ENCODE measurements around the gene GJB6. TPM values are rescaled to one million over a fixed set of nuclear protein-coding genes. Genes with fewer than 3 reads are reported as not detected.

Gene GJB6
- total RNA-seq, 1 experiment from 2014 or later, result 0.84 TPM

DNA sequence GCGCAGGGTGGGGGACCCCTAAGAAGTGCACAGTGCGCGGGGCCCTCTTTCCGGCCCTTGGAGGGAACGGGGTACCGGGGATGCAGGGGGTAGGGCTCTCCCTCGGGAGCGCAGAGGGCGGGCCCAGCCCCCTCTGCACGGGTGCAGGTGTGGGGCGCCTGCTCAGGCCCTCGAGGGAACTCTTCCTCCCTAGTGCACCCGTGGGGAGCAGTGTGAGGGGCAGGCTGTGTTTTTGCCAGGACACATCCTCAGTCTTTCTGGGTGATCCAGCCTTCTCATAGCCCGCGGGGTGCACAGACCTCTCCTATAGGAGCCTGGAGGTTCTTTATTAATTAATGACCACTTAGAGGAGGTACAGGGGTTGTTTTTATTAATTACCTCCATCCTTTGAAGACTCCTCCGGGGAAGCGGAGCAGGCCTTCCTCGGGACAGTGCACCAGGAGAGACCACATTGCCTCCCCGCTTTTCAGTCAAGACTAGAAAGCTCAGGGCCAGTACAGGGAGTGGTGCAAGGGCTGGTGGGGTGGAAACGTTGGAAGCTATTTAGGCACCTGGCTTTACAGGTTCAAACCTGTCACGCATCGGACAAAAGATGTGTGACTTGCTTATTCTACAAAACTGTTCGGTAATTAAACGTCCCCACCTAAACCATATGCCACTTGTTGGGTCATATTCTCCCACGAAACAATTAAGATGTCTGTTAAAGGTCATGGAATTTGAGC lies 598 bp upstream of the GJB6 start:
- ChIA-PET POLR2A (ENCODE audit: unreplicated experiment) (no interaction called here), CTCF (no interaction called here)
- Histone ChIP-seq H3K4me1 (ENCODE audit: insufficient read depth, low read length) (no peaks in the 10 kb centered on the region), H3K27me3 (ENCODE audit: low read length) (peaks cover 23% of the 10 kb centered on the region), H3F3A (ENCODE audit: low read length, unreplicated experiment) (no peaks in the 10 kb centered on the region), H3K9me3 (ENCODE audit: low read length) (no peaks in the 10 kb centered on the region), H4K20me1 (ENCODE audit: low read length) (no peaks in the 10 kb centered on the region), H3K9ac (ENCODE audit: low read length) (no peak overlapping the region), H3K4me2 (ENCODE audit: low read length) (peak overlapping the region; percentile 70; the same call in 1 of the 2 replicates), H3K79me2 (ENCODE audit: low read length) (no peaks in the 10 kb centered on the region), H3K27ac (ENCODE audit: low read length) (no peak overlapping the region), H3K36me3 (ENCODE audit: low read depth, low read length) (no peaks in the 10 kb centered on the region), H3K4me3 (ENCODE audit: low read length) (peak overlapping the region; percentile 51; the same call in 1 of the 2 replicates), H2AFZ (ENCODE audit: low read length) (no peak overlapping the region), H3K9me2 (replicated peaks; ENCODE audit: low read length) (no peaks in the 10 kb centered on the region)
- DNase-seq (no peak), ATAC-seq (no peak)
- BruUV-seq (replicated peaks), result no TSS peak
- TF ChIP-seq CTCF (conservative IDR thresholded peaks at IDR 0.05; ENCODE audit: low read depth, low read length) (no peak), EZH2phosphoT487 (IDR thresholded peaks at IDR 0.05; ENCODE audit: borderline replicate concordance, low read length) (no peak), EZH2 (IDR thresholded peaks at IDR 0.05; ENCODE audit: low read length, unreplicated experiment) (no peak)
- intact Hi-C loops (cut with micrococcal nuclease), result no loop called here

- no peaks in the 10 kb centered on the region for H3K79me2 ChIP-seq (ENCODE audit: low read length)
- peaks cover 23% of the 10 kb centered on the region for H3K27me3 ChIP-seq (ENCODE audit: low read length)
- DNase-seq (no peak), ATAC-seq (no peak)
- H3K9ac ChIP-seq (ENCODE audit: low read length), result no peak overlapping the region
- TF ChIP-seq EZH2 (IDR thresholded peaks at IDR 0.05; ENCODE audit: low read length, unreplicated experiment), result no peak
- no peak for TF ChIP-seq EZH2phosphoT487 (IDR thresholded peaks at IDR 0.05; ENCODE audit: borderline replicate concordance, low read length)
- no peak for TF ChIP-seq CTCF (conservative IDR thresholded peaks at IDR 0.05; ENCODE audit: low read depth, low read length)
- intact Hi-C loops (cut with micrococcal nuclease), result no loop called here
- H2AFZ ChIP-seq (ENCODE audit: low read length), result peak overlapping the region; percentile 8; the same call in 1 of the 2 replicates
- no peaks in the 10 kb centered on the region for H3K9me2 ChIP-seq (replicated peaks; ENCODE audit: low read length)
- no peaks in the 10 kb centered on the region for H3K9me3 ChIP-seq (ENCODE audit: low read length)
- POLR2A ChIA-PET (ENCODE audit: unreplicated experiment), result no interaction called here
- no TSS peak for BruUV-seq (replicated peaks)
- no peaks in the 10 kb centered on the region for H3K4me1 ChIP-seq (ENCODE audit: insufficient read depth, low read length)
- CTCF ChIA-PET, result no interaction called here
- peak overlapping the region; percentile 51; the same call in 1 of the 2 replicates for H3K4me3 ChIP-seq (ENCODE audit: low read length)
- H3K4me2 ChIP-seq (ENCODE audit: low read length), result peak overlapping the region; percentile 70
- H3K27ac ChIP-seq (ENCODE audit: low read length), result no peak overlapping the region
- H3K36me3 ChIP-seq (ENCODE audit: low read depth, low read length), result no peaks in the 10 kb centered on the region
- no peaks in the 10 kb centered on the region for H4K20me1 ChIP-seq (ENCODE audit: low read length)
- H3F3A ChIP-seq (ENCODE audit: low read length, unreplicated experiment), result no peaks in the 10 kb centered on the region
These were observed 943 bp downstream of the GJB6 start for GRCh38 chr13:20230913-20231838.
